GM19193 (cell line): ENCODE data around the gene OPTC.

Experiments
- POLR2A ChIP-seq: IDR thresholded peaks from 4 replicates; pipeline ENCODE4 v1.6.1; 2011; ENCODE audit not compliant: insufficient read depth, insufficient read length; ENCODE audit errors: extremely low read depth

OPTC gene

DNA sequence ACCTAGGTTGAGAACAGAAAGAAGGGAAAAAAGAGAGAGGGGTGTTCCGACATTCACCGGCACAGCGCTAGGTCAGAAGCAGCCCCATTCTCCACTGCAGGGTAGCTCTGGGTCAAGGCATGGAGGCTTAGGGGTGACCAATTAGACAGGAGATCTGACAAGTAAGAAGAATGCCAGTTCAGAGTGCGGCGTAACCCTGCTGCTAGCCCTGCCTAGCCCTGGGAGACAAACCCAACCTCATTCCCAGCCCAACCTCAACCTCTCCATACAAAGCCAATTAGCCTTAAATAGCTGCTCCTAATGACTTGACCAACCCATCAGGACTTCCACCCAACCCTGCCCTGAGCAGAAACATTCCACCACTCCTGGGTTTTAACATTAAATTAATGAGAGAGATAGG lies 15.0 kb upstream of the OPTC start:
- no peak for TF ChIP-seq POLR2A

DNA sequence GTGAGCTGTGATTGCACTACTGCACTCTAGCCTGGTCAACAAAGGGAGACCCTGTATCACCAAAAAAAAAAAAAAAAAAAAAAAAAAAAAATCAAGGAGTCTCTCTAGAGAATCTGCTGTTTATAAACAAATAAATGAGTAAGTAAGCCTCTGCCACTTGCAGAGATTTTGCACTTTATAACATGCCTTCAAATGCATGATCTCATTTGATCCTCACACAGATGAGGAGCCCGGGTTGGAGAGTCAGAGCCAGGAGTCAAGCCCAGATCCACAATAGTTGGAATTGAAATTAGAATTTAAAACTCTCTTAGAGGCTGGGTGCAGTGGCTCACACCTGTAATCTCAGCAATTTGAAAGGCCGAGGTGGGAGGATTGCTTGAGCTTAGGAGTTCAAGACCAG lies 14.3 kb upstream of the OPTC start:
- no peak for TF ChIP-seq POLR2A

DNA sequence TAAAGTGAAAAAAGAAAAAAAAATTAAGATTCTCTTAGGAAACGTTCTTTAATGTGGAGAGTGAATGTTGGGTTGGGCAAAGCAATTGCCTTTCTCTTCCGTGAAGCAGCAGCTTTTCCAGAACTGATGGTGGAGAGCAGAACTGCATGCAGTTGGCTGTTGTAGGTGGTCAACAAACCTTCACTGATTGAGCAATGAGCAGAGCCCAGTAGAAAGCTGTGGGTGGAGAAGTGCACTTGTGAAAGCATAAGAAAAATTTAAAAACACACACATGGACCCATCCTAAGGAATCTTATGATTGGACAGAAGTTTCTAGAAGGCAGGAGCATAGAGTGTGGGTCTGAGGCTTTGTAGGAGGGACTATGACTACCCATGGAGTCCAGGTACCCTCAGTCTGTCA lies 13.9 kb upstream of the OPTC start:
- no peak for TF ChIP-seq POLR2A

DNA sequence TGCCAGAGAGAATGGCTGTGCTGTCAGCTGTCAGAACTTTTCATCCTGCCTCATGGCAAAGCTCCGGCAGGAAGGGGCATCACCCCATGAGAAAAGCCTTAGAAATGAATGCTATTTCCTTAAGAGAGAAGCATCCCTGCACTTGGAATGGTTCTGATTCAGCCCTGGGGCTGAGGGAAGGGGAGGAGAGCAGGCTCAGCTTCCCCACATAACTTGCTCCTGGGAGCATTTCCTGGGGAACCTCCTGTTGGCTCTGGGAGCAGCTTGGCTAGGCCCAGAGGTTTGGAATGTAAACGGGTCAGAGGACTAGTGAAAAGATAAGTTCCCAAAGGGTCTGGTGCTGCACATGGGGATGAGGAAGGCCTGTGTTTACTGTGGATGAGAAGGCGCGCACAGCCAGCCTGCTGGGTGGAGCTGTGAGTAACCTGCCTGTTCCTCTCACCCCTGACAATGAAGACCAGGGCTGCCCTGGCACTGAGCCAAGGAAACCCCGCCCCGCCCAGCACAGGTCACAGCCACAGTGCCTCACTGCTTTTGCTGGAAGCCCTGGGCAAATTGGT lies 13.3 kb upstream of the OPTC start:
- no peak for TF ChIP-seq POLR2A

DNA sequence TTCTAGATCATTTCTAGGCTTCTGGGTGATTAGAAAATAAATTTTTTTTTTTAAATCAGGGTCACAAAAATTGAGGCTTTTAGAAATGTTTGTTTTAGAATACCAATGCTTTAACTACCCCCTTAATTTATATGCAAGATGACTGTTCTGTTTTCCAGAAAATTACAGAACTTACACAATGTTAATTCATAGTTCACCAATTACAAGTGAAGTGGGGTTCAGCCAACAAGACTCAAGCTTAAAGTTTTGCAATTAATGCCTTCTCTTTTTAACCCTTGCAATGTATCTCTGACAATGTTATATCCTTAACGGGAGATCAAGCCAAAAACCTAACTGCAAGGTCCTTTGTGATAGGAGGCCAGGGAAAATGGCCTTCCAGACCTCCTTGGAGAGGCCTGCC lies 12.8 kb upstream of the OPTC start:
- no peak for TF ChIP-seq POLR2A

DNA sequence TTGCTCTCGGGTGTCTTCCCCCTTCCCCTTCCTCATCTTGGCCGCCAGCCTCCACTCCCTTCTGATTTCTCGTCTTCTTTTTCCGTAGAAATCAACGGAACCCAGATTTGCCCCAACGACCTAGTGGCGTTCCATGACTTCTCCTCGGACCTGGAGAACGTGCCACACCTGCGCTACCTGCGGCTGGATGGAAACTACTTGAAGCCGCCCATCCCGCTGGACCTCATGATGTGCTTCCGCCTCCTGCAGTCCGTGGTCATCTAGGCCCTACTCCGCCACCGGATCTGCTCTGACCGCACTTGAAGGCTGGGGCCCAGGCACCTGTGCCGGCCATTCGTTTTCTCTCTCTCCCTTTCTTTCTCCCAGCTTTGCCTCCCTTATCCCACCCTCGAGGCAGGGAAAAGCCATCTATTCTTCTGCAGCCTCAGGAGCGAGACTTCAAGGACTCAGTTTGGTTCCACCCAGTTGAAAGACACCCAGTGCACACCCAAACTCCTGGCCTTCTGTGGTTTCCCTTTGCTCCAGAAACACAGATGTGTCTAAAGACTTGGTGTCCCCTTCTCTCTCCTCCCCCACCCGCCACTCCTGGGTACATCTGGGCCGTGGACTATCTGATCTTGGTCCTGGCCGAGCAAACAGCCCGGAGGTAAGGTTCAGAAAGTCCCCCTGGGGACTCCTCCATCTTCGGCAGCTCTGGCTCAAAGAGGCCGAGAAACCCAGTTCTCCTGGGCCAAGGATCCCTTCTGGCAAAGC lies 7.2 kb upstream of the OPTC start:
- no peak for TF ChIP-seq POLR2A

DNA sequence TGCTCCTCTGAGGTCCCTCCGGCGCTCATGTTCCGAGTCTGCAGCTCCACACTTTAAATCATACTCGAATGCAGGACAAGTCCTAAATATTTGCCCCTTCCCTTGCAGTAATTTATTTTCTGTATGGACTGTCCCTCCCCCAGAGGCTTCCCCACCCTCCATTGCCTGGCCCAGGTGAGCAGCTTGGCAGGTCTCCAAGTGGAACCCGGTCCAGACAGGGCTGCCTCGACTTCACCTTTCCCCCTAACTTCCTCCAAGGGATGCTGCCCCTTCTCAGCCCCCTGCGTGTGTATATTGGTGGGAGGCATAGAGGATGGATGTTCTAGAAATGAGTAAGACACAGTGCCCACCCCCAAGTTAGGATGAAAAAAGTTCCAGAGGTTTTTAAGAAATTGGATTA lies 5.4 kb upstream of the OPTC start:
- no peak for TF ChIP-seq POLR2A

DNA sequence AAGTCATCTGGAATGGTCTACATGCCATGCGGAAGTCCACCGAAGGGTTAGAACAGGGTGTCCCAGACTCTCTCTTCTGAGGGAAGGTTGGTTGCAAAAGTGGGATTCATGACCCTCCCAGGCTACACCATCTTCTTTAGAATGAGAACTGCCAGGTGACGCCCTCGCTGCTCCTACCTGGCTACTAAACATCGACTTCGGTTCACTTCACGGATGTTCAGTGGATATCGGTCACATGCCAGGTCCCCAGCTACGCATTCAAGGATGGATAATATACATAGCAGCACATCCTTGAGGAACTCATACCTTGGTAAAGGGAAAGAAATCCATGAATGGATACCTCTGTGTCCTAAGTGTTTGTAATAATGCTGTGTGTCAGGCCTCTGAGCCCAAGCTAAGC lies 3.3 kb upstream of the OPTC start:
- TF ChIP-seq POLR2A: no peak

DNA sequence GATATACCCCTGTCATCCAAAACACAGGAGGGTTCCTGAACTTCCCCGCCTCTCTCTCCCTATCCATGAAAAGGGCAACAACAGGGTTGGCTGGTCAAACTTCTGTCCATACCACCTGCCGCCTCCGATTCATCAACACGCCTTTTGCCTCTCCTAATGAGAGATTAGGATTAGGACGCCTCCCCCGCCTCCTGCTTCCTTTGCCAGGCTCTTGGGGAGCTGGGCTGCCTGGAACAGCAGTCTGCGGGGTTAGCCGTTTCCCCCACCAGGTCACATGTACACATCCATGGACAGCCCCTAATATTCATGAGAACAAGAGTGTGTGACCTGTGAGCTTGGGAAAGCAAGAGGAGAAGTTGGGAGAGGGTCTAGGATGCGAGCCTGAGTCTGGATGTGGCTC lies 2.3 kb upstream of the OPTC start:
- no peak for TF ChIP-seq POLR2A

DNA sequence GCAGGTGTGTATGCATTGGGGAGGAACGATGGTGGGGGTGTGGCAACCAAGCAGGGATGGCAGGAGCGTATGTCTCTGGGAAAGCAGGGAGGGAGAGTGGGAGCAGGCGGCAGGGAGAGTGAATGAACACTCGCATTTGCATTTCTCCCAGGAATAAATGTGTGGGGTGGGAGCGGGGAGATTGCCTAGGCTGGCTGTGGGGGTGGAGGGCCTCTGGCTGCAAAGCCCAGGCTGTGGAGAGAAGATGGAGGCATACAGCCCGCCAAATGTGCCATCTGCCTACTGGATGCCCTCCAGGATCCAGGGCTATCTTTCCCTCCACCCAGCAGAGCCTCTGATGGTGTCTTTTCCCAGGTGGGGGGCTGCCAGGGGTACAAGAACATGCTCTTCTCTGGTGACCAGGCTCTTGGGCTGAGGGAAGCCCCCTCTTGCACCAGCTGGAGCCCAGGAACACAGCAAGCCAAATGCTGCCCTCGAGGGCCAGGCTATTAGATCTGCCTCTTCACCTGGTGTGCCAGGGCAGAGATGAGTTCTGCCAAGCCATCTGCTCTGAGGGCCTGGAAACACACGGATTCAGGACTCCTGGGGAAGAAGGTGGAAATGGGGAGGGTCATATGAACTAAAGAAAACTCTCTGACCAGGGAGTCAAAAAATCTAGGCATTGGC lies 1.7 kb upstream of the OPTC start:
- TF ChIP-seq POLR2A: no peak

DNA sequence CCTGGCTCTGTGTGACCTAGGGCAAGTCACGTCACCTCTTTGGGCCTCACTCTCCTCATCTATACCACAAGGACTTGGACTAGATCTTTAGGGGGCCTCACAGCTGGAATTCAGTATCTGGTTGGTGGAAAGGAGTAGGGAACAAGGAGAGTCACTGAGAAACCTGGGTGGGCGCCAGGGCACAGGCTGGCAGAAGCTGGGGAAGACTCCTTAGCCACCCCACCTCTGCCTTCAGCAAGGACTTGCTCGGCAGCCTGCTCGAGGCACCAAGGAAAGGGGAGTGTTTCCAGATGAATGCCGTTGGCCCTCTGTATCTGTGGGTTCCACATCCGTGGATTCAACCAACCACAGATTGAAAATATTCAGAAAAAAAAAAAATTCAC lies 1.2 kb upstream of the OPTC start:
- no peak for TF ChIP-seq POLR2A

DNA sequence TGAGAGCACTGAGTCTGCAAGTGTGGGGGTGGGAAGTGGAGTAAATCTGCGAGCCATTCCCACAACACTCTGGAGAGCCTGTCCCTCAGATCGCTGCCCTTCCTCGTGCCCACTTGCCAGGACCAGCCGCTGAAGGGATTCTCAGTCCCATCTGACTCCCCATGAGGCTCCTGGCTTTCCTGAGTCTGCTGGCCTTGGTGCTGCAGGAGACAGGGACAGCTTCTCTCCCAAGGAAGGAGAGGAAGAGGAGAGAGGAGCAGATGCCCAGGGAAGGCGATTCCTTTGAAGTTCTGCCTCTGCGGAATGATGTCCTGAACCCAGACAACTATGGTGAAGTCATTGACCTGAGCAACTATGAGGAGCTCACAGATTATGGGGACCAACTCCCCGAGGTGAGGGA lies 1.9 kb downstream of the OPTC start:
- TF ChIP-seq POLR2A: no peak

DNA sequence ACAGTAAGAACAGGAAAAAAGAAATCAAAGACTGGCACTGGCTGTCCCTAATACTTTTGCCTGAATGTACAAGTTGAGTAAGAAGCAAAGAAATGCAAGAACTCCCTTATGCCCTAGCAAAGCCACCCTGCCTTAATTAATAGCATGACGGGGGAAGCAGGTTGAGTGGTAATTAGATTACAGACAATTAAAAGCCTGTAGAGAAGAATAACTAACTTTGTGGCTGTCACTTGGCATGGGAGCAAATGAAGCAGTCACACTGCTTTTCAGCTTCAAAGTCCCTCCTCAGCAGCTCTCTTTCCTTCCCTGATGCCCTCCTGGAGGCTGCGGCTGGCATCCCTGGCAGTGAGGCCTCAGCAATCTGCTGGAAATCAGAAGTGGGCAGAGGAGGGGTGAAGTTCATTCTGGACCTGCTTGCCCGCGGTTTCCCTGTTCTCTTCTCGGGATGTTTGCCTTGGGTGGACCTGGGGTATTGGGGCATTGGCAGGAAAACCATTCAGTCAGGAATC lies 3.4 kb downstream of the OPTC start:
- no peak for TF ChIP-seq POLR2A

DNA sequence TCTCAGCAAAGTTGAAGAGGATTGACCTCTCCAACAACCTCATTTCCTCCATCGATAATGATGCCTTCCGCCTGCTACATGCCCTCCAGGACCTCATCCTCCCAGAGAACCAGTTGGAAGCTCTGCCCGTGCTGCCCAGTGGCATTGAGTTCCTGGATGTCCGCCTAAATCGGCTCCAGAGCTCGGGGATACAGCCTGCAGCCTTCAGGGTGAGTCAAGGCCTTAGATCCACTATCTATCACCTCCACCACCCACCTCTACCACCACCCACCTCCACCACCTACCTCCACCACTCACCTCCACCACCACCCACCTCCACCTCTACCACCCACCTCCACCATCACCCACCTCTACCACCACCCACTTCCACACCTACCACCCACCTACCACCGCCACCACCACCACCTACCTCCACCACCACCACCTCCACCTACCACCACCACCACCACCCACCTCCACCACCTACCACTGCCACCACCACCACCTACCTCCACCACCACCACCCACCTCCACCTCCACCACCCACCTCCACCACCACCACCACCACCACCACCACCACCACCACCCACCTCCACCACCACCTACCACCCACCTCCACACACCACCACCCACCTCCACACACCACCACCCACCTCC lies 5.8 kb downstream of the OPTC start:
- no peak for TF ChIP-seq POLR2A

DNA sequence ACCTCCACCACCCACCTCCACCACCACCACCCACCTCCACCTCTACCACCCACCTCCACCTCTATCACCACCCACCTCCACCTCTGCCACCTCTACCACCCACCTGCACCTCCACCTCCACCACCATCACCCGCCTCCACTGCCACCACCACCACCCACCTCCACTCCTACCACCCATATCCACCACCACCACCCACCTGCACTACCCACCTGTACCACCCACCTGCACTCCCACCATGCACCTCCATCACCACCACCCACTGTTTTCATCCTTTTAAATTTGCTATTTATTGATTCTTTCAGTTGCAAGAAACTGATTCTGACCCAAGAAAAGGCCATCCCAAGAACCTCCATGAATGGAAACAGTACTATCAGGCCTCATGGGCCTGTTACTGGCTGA lies 6.3 kb downstream of the OPTC start:
- TF ChIP-seq POLR2A: no peak

DNA sequence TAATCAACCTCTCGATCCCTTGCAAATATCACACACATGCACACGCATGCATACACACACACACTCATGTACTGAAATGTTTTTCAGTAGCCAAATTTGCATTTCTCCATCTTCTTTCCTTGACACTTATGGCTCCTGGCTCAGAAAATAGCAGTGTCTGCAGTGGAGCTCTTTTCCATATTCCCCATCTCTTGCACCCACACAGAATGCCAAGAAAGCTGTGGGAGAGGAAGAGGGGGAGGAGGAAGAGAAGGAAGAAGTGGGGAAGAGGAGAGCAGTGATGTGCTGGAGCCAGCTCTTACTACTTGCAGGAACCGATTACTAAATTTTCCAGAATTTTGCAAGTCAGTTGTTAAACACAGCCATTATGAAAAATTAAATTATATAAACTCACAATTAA lies 9.9 kb downstream of the OPTC start:
- TF ChIP-seq POLR2A: no peak

DNA sequence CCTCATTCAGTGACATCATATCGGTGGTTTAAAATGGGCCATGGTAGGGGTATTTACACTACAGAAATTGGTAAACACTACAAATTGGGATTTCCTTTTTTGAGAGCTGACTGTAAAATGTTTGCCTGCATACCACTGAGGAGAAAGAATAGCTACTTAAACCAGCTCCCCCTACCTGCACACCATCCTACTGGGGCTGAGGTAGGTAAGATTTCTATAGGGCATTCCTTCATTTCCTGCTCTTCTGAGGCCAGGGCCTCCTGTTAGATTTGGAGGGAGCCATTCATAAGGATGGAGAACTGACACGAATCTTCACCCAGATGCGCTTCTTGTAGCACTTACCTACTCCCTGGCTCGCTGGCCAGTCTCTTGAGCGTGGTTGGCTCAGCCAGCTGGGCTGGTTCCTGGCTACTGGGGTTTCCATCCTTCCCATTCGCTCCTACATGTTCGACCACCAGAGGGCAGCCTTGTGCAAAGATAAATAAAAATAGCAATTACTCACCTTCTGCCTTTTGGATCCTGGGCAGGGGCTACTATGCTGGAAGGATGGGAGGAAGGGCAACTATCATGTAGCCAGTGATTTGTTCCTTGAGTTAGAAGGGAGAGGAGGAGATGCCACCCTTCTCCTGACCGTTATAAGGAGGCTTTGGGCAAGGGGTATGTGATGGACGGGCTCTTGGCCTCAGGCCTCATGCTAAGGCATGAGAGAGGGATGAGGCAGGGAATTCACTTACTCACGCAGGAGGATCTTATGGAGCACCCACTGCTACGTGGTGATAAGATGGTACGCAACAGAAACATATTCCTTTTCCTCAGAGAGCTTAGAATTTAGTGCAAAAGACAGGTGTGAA lies 10.7 kb downstream of the OPTC start:
- no peak for TF ChIP-seq POLR2A
